SK-N-SH (cell line): ENCODE results near the gene BTF3. TPM values are rescaled to one million over a fixed set of nuclear protein-coding genes. Genes with fewer than 3 reads are reported as not detected.

Source experiments
- CTCF ChIA-PET: fragments of 300-600, 350-600 bp; formaldehyde crosslinking; extraction: SDS; loops from one replicate; lab custom pipeline; 2021; lab: Yijun Ruan, JAX
- POLR2A ChIA-PET: fragments of 350-600 bp; sonication (Branson Sonifier 250); formaldehyde crosslinking; extraction: SDS; loops from one replicate; lab custom pipeline; 2020; ENCODE audit warnings: antibody characterized with exemption, inconsistent platforms; lab: Yijun Ruan, JAX
- DNase-seq: peaks from one replicate; pipeline ENCODE4 v3.0.0; 2012
- H2AFZ ChIP-seq: fragments of 200-600 bp; sonication (generic); 2 replicates; pipeline ENCODE4 v1.8.1; 2016; ENCODE audit warnings: antibody characterized with exemption, mild to moderate bottlenecking, low read depth
- H3F3A ChIP-seq: fragments of 200-600 bp; sonication (generic); replicated peaks from 2 replicates; pipeline ENCODE3; 2016; ENCODE audit warnings: antibody characterized with exemption, mild to moderate bottlenecking; ENCODE audit not compliant: insufficient read depth
- H3K27ac ChIP-seq, 2 experiments: fragments of 200-500 bp in 1 of 2; fragments of 200-600 bp in 1 of 2; sonication (Bioruptor generic) in 1 of 2; sonication (generic), shearing (Covaris generic) in 1 of 2; 2 replicates each; pipeline versions ENCODE4 v1.5.1 to v1.6.1; 2014 to 2016; ENCODE audit warnings: low read depth in 2 of 2, inconsistent platforms in 1 of 2, low read length in 1 of 2, mild to moderate bottlenecking in 1 of 2, mixed read lengths in 1 of 2
- H3K27me3 ChIP-seq: fragments of 200-600 bp; sonication (generic), shearing (Covaris generic); 2 replicates; pipeline ENCODE4 v1.6.1; 2016; ENCODE audit warnings: mixed run types; ENCODE audit not compliant: insufficient read depth
- H3K36me3 ChIP-seq, 2 experiments: fragments of 200-500 bp in 1 of 2; fragments of 200-600 bp in 1 of 2; sonication (Bioruptor generic) in 1 of 2; sonication (generic) in 1 of 2; replicated peaks in 1 of 2; 2 replicates each; pipeline versions ENCODE3 to v1.5.1; 2014 to 2016; ENCODE audit warnings: low read length in 1 of 2, mild to moderate bottlenecking in 1 of 2; ENCODE audit not compliant: insufficient read depth in 2 of 2, control insufficient read depth in 1 of 2
- H3K4me1 ChIP-seq, 2 experiments: fragments of 200-500 bp in 1 of 2; fragments of 200-600 bp in 1 of 2; sonication (Bioruptor generic) in 1 of 2; sonication (generic), shearing (Covaris generic) in 1 of 2; 2 replicates each; pipeline versions ENCODE4 v1.5.1 to v1.6.1; 2014 to 2016; ENCODE audit warnings: low read depth in 1 of 2, low read length in 1 of 2, mixed run types in 1 of 2; ENCODE audit not compliant: insufficient read depth in 2 of 2, control insufficient read depth in 1 of 2
- H3K4me2 ChIP-seq: fragments of 200-600 bp; sonication (generic), shearing (Covaris generic); 2 replicates; pipeline ENCODE4 v1.6.1; 2017; ENCODE audit warnings: mixed run types
- H3K4me3 ChIP-seq, 2 experiments: fragments of 200-500 bp in 1 of 2; fragments of 200-600 bp in 1 of 2; sonication (Bioruptor generic) in 1 of 2; sonication (generic), shearing (Covaris generic) in 1 of 2; 2 replicates each; pipeline versions ENCODE4 v1.5.1 to v1.8.1; 2014 to 2016; ENCODE audit warnings: low read depth in 2 of 2, inconsistent platforms in 1 of 2, low read length in 1 of 2, mild to moderate bottlenecking in 1 of 2, mixed read lengths in 1 of 2, moderate library complexity in 1 of 2
- H3K79me2 ChIP-seq: fragments of 200-600 bp; sonication (generic); 2 replicates; pipeline ENCODE4 v1.8.1; 2017; ENCODE audit warnings: mild to moderate bottlenecking; ENCODE audit not compliant: insufficient read depth
- H3K9ac ChIP-seq: fragments of 200-600 bp; sonication (generic); 2 replicates; pipeline ENCODE4 v1.6.1; 2017; ENCODE audit warnings: mixed run types
- H3K9me2 ChIP-seq: fragments of 200-600 bp; sonication (generic); 2 replicates; pipeline ENCODE4 v1.6.1; 2017; ENCODE audit warnings: mixed run types
- H3K9me3 ChIP-seq: fragments of 200-600 bp; sonication (generic); 2 replicates; pipeline ENCODE4 v1.6.1; 2017; ENCODE audit warnings: mixed run types, mild to moderate bottlenecking, moderate library complexity
- H4K20me1 ChIP-seq: fragments of 200-600 bp; sonication (generic); 2 replicates; pipeline ENCODE4 v1.6.1; 2017; ENCODE audit warnings: mild to moderate bottlenecking, mixed run types; ENCODE audit not compliant: insufficient read depth
- ELF1 ChIP-seq: IDR thresholded peaks from 2 replicates; pipeline ENCODE4 v1.4.0; 2012
- EZH2phosphoT487 ChIP-seq: fragments of 200-600 bp; sonication (generic); IDR thresholded peaks from 2 replicates; pipeline ENCODE4 v1.6.1; 2017; ENCODE audit warnings: low read depth, mixed run types, mild to moderate bottlenecking, antibody characterized with exemption, moderate library complexity, borderline replicate concordance
- FOSL2 ChIP-seq: IDR thresholded peaks from 2 replicates; pipeline ENCODE4 v1.4.0; 2012; ENCODE audit warnings: low read depth, mild to moderate bottlenecking, moderate library complexity, borderline replicate concordance
- FOXJ3 ChIP-seq: sonication (generic); formaldehyde crosslinking; IDR thresholded peaks from 2 replicates; pipeline ENCODE4 v1.5.1; 2020; ENCODE audit warnings: mild to moderate bottlenecking, missing genetic modification reagents
- GABPA ChIP-seq: IDR thresholded peaks from 2 replicates; pipeline ENCODE4 v1.4.0; 2012; ENCODE audit warnings: low read depth, mild to moderate bottlenecking
- GATA2 ChIP-seq: sonication (generic); formaldehyde crosslinking; IDR thresholded peaks from 2 replicates; pipeline ENCODE4 v1.5.0; 2020; ENCODE audit warnings: mild to moderate bottlenecking, missing genetic modification reagents
- MAX ChIP-seq: IDR thresholded peaks from 2 replicates; pipeline ENCODE4 v1.4.0; 2012; ENCODE audit warnings: low read depth
- MXI1 ChIP-seq: IDR thresholded peaks from 2 replicates; pipeline ENCODE4 v1.6.1; 2012; ENCODE audit warnings: mild to moderate bottlenecking, low read depth, low read length, improper control_type of control experiment
- NFIC ChIP-seq: IDR thresholded peaks from 2 replicates; pipeline ENCODE4 v1.4.0; 2012; ENCODE audit warnings: borderline replicate concordance
- NRF1 ChIP-seq: IDR thresholded peaks from 2 replicates; pipeline ENCODE4 v1.6.1; 2012; ENCODE audit warnings: low read depth, mild to moderate bottlenecking, low read length
- POLR2AphosphoS5 ChIP-seq: IDR thresholded peaks from 2 replicates; pipeline ENCODE4 v1.6.1; 2012; ENCODE audit warnings: low read depth, low read length
- REST ChIP-seq: IDR thresholded peaks from 2 replicates; pipeline ENCODE4 v1.6.1; 2012; ENCODE audit warnings: mild to moderate bottlenecking, low read depth, low read length, moderate library complexity
- TAF1 ChIP-seq: IDR thresholded peaks from 2 replicates; pipeline ENCODE4 v1.6.1; 2012; ENCODE audit warnings: low read depth, mild to moderate bottlenecking, low read length, moderate library complexity, borderline replicate concordance
- TEAD4 ChIP-seq: IDR thresholded peaks from 2 replicates; pipeline ENCODE4 v1.4.0; 2012; ENCODE audit warnings: mild to moderate bottlenecking, borderline replicate concordance; ENCODE audit not compliant: insufficient read depth
- WGBS: methylation state at CpG from one replicate; pipeline ENCODE4 v1.1.6; 2017; ENCODE audit warnings: low lambda C conversion rate; 5-methylcytosine and 5-hydroxymethylcytosine counted together
- polyA plus RNA-seq, 3 experiments: library from polyadenylated mRNA; depleted of rRNA; stranded (reverse); fragments of >200 nt; gene quantifications; 2 replicates each; pipeline ENCODE4 v1.2.3, GENCODE V29; 2012
- TF ChIP-seq, protein P1 (sequence below): IDR thresholded peaks from 2 replicates; pipeline ENCODE4 v1.4.0; 2012; ENCODE audit warnings: low read depth, borderline replicate concordance
- TF ChIP-seq, protein P2 (sequence below): fragments of 150-350 bp; IDR thresholded peaks from 2 replicates; pipeline ENCODE4 v1.6.1; 2016; ENCODE audit warnings: mild to moderate bottlenecking, low read depth, low read length
- TF ChIP-seq, protein P3 (sequence below): IDR thresholded peaks from 2 replicates; pipeline ENCODE4; 2012
- TF ChIP-seq, protein P4 (sequence below): fragments of 150-350 bp; IDR thresholded peaks from 2 replicates; pipeline ENCODE4 v1.6.1; 2017; ENCODE audit warnings: antibody characterized with exemption, low read length, low read depth, borderline replicate concordance
- TF ChIP-seq, protein P5 (sequence below): fragments of 200-600 bp; sonication (generic); IDR thresholded peaks from 2 replicates; pipeline ENCODE4 v1.6.1; 2017; ENCODE audit warnings: antibody characterized with exemption, mild to moderate bottlenecking, moderate library complexity

The BTF3 gene
- polyA plus RNA-seq, 1 of the 3 experiments (the other 2 are of a cell fraction), result 492 TPM

- Histone ChIP-seq H3K27ac (no peak overlapping the region), H3F3A (peaks cover 37% of the 10 kb centered on the region), H3K9ac (peak overlapping the region; percentile 99), H4K20me1 (peaks cover 50% of the 10 kb centered on the region), H3K27me3 (no peaks in the 10 kb centered on the region), H3K4me2 (peak overlapping the region; percentile 84), H3K4me3 (peak overlapping the region; percentile 88 to 98), H3K9me2 (no peaks in the 10 kb centered on the region), H2AFZ (no peak overlapping the region), H3K9me3 (no peaks in the 10 kb centered on the region), H3K4me1 (peaks cover 11 to 16% of the 10 kb centered on the region in 2 experiments; a peak in 3 of 4 replicates), H3K36me3 (peaks cover 50 to 54% of the 10 kb centered on the region in 2 experiments), H3K79me2 (peaks cover 64% of the 10 kb centered on the region)
- WGBS, result 10% methylated on average over 2 of the region's 2 CpGs
- DNase-seq, result no peak
- ChIA-PET POLR2A (no interaction called here), CTCF (interaction anchor here (0.6 to 2.6 kb wide), 3 partner anchors 20 to 1248 kb away, joined by 3 to 9 read pairs (median 3); no protein-coding TSS in a partner anchor)
- TF ChIP-seq MXI1 (no peak), NFIC (no peak), TAF1 (no peak), GATA2 (CRISPR knock-in tag) (no peak), POLR2AphosphoS5 (no peak), FOXJ3 (no peak), TEAD4 (no peak), FOSL2 (no peak), GABPA (no peak), REST (no peak), ELF1 (no peak), NRF1 (no peak), EZH2phosphoT487 (no peak), MAX (no peak)
- TF ChIP-seq, protein P1, sequence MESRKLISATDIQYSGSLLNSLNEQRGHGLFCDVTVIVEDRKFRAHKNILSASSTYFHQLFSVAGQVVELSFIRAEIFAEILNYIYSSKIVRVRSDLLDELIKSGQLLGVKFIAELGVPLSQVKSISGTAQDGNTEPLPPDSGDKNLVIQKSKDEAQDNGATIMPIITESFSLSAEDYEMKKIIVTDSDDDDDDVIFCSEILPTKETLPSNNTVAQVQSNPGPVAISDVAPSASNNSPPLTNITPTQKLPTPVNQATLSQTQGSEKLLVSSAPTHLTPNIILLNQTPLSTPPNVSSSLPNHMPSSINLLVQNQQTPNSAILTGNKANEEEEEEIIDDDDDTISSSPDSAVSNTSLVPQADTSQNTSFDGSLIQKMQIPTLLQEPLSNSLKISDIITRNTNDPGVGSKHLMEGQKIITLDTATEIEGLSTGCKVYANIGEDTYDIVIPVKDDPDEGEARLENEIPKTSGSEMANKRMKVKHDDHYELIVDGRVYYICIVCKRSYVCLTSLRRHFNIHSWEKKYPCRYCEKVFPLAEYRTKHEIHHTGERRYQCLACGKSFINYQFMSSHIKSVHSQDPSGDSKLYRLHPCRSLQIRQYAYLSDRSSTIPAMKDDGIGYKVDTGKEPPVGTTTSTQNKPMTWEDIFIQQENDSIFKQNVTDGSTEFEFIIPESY, result no peak
- TF ChIP-seq, protein P2, sequence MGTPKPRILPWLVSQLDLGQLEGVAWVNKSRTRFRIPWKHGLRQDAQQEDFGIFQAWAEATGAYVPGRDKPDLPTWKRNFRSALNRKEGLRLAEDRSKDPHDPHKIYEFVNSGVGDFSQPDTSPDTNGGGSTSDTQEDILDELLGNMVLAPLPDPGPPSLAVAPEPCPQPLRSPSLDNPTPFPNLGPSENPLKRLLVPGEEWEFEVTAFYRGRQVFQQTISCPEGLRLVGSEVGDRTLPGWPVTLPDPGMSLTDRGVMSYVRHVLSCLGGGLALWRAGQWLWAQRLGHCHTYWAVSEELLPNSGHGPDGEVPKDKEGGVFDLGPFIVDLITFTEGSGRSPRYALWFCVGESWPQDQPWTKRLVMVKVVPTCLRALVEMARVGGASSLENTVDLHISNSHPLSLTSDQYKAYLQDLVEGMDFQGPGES, result no peak
- TF ChIP-seq, protein P3, sequence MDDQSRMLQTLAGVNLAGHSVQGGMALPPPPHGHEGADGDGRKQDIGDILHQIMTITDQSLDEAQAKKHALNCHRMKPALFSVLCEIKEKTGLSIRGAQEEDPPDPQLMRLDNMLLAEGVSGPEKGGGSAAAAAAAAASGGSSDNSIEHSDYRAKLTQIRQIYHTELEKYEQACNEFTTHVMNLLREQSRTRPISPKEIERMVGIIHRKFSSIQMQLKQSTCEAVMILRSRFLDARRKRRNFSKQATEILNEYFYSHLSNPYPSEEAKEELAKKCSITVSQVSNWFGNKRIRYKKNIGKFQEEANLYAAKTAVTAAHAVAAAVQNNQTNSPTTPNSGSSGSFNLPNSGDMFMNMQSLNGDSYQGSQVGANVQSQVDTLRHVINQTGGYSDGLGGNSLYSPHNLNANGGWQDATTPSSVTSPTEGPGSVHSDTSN, result no peak
- TF ChIP-seq, protein P4, sequence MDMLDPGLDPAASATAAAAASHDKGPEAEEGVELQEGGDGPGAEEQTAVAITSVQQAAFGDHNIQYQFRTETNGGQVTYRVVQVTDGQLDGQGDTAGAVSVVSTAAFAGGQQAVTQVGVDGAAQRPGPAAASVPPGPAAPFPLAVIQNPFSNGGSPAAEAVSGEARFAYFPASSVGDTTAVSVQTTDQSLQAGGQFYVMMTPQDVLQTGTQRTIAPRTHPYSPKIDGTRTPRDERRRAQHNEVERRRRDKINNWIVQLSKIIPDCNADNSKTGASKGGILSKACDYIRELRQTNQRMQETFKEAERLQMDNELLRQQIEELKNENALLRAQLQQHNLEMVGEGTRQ, result no peak
- TF ChIP-seq, protein P5, sequence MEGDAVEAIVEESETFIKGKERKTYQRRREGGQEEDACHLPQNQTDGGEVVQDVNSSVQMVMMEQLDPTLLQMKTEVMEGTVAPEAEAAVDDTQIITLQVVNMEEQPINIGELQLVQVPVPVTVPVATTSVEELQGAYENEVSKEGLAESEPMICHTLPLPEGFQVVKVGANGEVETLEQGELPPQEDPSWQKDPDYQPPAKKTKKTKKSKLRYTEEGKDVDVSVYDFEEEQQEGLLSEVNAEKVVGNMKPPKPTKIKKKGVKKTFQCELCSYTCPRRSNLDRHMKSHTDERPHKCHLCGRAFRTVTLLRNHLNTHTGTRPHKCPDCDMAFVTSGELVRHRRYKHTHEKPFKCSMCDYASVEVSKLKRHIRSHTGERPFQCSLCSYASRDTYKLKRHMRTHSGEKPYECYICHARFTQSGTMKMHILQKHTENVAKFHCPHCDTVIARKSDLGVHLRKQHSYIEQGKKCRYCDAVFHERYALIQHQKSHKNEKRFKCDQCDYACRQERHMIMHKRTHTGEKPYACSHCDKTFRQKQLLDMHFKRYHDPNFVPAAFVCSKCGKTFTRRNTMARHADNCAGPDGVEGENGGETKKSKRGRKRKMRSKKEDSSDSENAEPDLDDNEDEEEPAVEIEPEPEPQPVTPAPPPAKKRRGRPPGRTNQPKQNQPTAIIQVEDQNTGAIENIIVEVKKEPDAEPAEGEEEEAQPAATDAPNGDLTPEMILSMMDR, result no peak
These were observed 1.5 kb downstream of the BTF3 start for GRCh38 chr5:73499756-73500155.
